PC-9 (cell line): Measurements from ENCODE around the gene RIBC2. TPM values are rescaled to one million over a fixed set of nuclear protein-coding genes. Genes with fewer than 3 reads are reported as not detected.

Experiments
- BruUV-seq: library from RNA; stranded (reverse); fragments of 400-500 nt; replicated peaks from 2 replicates; lab custom pipeline; 2021; lab: Mats Ljungman, UMichigan
- CTCF ChIA-PET: fragments of 300-600 bp; sonication (Branson Sonifier 250); formaldehyde crosslinking; loops from one replicate; lab custom pipeline; 2022; ENCODE audit warnings: antibody characterized with exemption; lab: Charles Lee
- POLR2A ChIA-PET: fragments of 300-600 bp; sonication (Branson Sonifier 250); formaldehyde crosslinking; loops from one replicate; lab custom pipeline; 2022; ENCODE audit warnings: antibody characterized with exemption; ENCODE audit not compliant: unreplicated experiment; lab: Charles Lee
- DNase-seq, 2 experiments: peaks; one replicate each; pipeline versions ENCODE4 v3.0.0 to v3.0.0-alpha.2; 2015 to 2022; ENCODE audit warnings: mixed read lengths in 1 of 2
- H2AFZ ChIP-seq: fragments of 200-600 bp; sonication (generic); 2 replicates; pipeline ENCODE4 v1.8.1; 2017; ENCODE audit warnings: antibody characterized with exemption
- H3F3A ChIP-seq: fragments of 200-600 bp; sonication (generic); 2 replicates; pipeline ENCODE4 v1.8.1; 2017; ENCODE audit warnings: antibody characterized with exemption, mild to moderate bottlenecking, low read depth; ENCODE audit not compliant: insufficient read depth
- H3K27ac ChIP-seq: fragments of 200-600 bp; sonication (generic); 2 replicates; pipeline ENCODE4 v1.6.1; 2016; ENCODE audit warnings: mixed run types
- H3K27me3 ChIP-seq: fragments of 200-600 bp; sonication (generic); 2 replicates; pipeline ENCODE4 v1.6.1; 2016; ENCODE audit warnings: low read depth, mixed run types; ENCODE audit not compliant: insufficient read depth
- H3K36me3 ChIP-seq: fragments of 200-600 bp; sonication (generic); 2 replicates; pipeline ENCODE4 v1.6.1; 2016; ENCODE audit warnings: low read depth, mixed run types
- H3K4me1 ChIP-seq: fragments of 200-600 bp; sonication (generic); replicated peaks from 2 replicates; pipeline ENCODE4 v1.6.1; 2016; ENCODE audit warnings: mixed run types; ENCODE audit not compliant: insufficient read depth
- H3K4me2 ChIP-seq: fragments of 200-600 bp; sonication (generic); 2 replicates; pipeline ENCODE4 v1.6.1; 2017; ENCODE audit warnings: mixed run types
- H3K4me3 ChIP-seq: fragments of 200-600 bp; sonication (generic); 2 replicates; pipeline ENCODE4 v1.6.1; 2016; ENCODE audit warnings: mixed run types
- H3K79me2 ChIP-seq: fragments of 200-600 bp; sonication (generic); 2 replicates; pipeline ENCODE4 v1.6.1; 2017; ENCODE audit warnings: low read depth, mixed run types
- H3K9me2 ChIP-seq: fragments of 200-600 bp; sonication (generic); 2 replicates; pipeline ENCODE4 v1.8.1; 2017; ENCODE audit warnings: mild to moderate bottlenecking; ENCODE audit not compliant: insufficient read depth
- H3K9me3 ChIP-seq: fragments of 200-600 bp; sonication (generic); 2 replicates; pipeline ENCODE4 v1.8.1; 2016; ENCODE audit warnings: low read depth; ENCODE audit not compliant: insufficient read depth
- H4K20me1 ChIP-seq: fragments of 200-600 bp; sonication (generic); 2 replicates; pipeline ENCODE4 v1.8.1; 2017; ENCODE audit not compliant: insufficient read depth
- CTCF ChIP-seq: fragments of 200-600 bp; sonication (generic); conservative IDR thresholded peaks from 2 replicates; pipeline ENCODE4 v1.6.1; 2017; ENCODE audit warnings: mixed run types, antibody characterized with exemption, mild to moderate bottlenecking, moderate library complexity
- EZH2 ChIP-seq: fragments of 200-600 bp; sonication (generic); IDR thresholded peaks from 2 replicates; pipeline ENCODE4 v1.8.0; 2017; ENCODE audit warnings: antibody characterized with exemption, low read depth
- intact Hi-C: fragments of 100-400 bp; cut with micrococcal nuclease; formaldehyde crosslinking; loops from one replicate; pipeline ENCODE4 v1.10.0; 2022; ENCODE audit not compliant: unreplicated experiment
- total RNA-seq: library from RNA; stranded (reverse); gene quantifications from 2 replicates; pipeline ENCODE4 v1.2.3, GENCODE V29; 2021

Gene RIBC2
- total RNA-seq, 1 experiment from 2014 or later = 11.0 TPM

- no peak overlapping the region for H2AFZ ChIP-seq
- no peaks in the 10 kb centered on the region for H3K36me3 ChIP-seq
- no peak for DNase-seq
- no peak overlapping the region for H3K27ac ChIP-seq
- no peaks in the 10 kb centered on the region for H3K27me3 ChIP-seq
- no peaks in the 10 kb centered on the region for H3K79me2 ChIP-seq
- TF ChIP-seq CTCF = no peak
- TF ChIP-seq EZH2 = no peak
- peaks cover 26% of the 10 kb centered on the region for H3K4me1 ChIP-seq
- BruUV-seq = no TSS peak
- H4K20me1 ChIP-seq = no peaks in the 10 kb centered on the region
- H3K4me2 ChIP-seq = no peak overlapping the region
- ChIA-PET POLR2A (no interaction called here), CTCF (no interaction called here)
- no peak overlapping the region for H3K4me3 ChIP-seq
- no peaks in the 10 kb centered on the region for H3K9me3 ChIP-seq
- H3K9me2 ChIP-seq = no peaks in the 10 kb centered on the region
- H3F3A ChIP-seq = peaks cover 24% of the 10 kb centered on the region
- intact Hi-C loops = loop anchor here (5.0 kb wide), 2 partner anchors 95 to 155 kb away; no protein-coding TSS in a partner anchor
These were observed 8.9 kb downstream of the RIBC2 start for GRCh38 chr22:45422237-45422983.

GRCh38 chr22:45423524-45423923 is 10.0 kb downstream of the RIBC2 start:
- Histone ChIP-seq H3F3A (peaks cover 24% of the 10 kb centered on the region), H3K36me3 (no peaks in the 10 kb centered on the region), H3K4me3 (no peak overlapping the region), H3K79me2 (no peaks in the 10 kb centered on the region), H3K9me3 (no peaks in the 10 kb centered on the region), H3K27ac (peak overlapping the region; percentile 53), H2AFZ (no peak overlapping the region), H3K4me2 (peak overlapping the region; percentile 70), H3K4me1 (peaks cover 26% of the 10 kb centered on the region), H3K27me3 (no peaks in the 10 kb centered on the region), H3K9me2 (no peaks in the 10 kb centered on the region), H4K20me1 (no peaks in the 10 kb centered on the region)
- intact Hi-C loops = loop anchor here (5.0 kb wide), 2 partner anchors 94 to 156 kb away; no protein-coding TSS in a partner anchor
- POLR2A ChIA-PET = interaction anchor here (0.5 to 0.6 kb wide), 2 partner anchors 176 to 554 kb away, joined by 10 to 16 read pairs; no protein-coding TSS in a partner anchor
- no peak for TF ChIP-seq EZH2
- TF ChIP-seq CTCF = no peak
- no TSS peak for BruUV-seq
- CTCF ChIA-PET = no interaction called here
- no peak for DNase-seq

GRCh38 chr22:45424241-45424731 is 10.8 kb downstream of the RIBC2 start:
- BruUV-seq = no TSS peak
- Histone ChIP-seq H3K9me2 (no peaks in the 10 kb centered on the region), H3K4me2 (peak overlapping the region; percentile 70), H3K36me3 (no peaks in the 10 kb centered on the region), H2AFZ (no peak overlapping the region), H3K4me3 (peak overlapping the region; percentile 9; the same call in 1 of the 2 replicates), H3K9me3 (no peaks in the 10 kb centered on the region), H3K27ac (peak overlapping the region; percentile 53), H3K27me3 (no peaks in the 10 kb centered on the region), H4K20me1 (no peaks in the 10 kb centered on the region), H3K4me1 (peaks cover 26% of the 10 kb centered on the region), H3F3A (peaks cover 24% of the 10 kb centered on the region), H3K79me2 (no peaks in the 10 kb centered on the region)
- DNase-seq = peak; percentile 88 to 96
- CTCF ChIA-PET = interaction anchor here (0.7 kb wide), 1 partner anchor 28 kb away, joined by 5 read pairs; no protein-coding TSS in a partner anchor
- TF ChIP-seq CTCF = no peak; the same call in 1 of the 2 replicates
- TF ChIP-seq EZH2 = no peak
- POLR2A ChIA-PET = interaction anchor here (0.5 to 0.7 kb wide), 3 partner anchors 9 to 553 kb away, joined by 5 to 19 read pairs (median 16); no protein-coding TSS in a partner anchor
- intact Hi-C loops = loop anchor here (5.0 kb wide), 2 partner anchors 93 to 157 kb away; no protein-coding TSS in a partner anchor
